GM18519 (cell line): ENCODE results near the gene BCAN.

ENCODE experiments used
- ATAC-seq: cut with Tn5 transposase; IDR thresholded peaks from one replicate; pipeline ENCODE4 v1.9.1; 2021; ENCODE audit warnings: mild to moderate bottlenecking, moderate library complexity; ENCODE audit not compliant: unreplicated experiment, low FRiP score

BCAN gene

DNA sequence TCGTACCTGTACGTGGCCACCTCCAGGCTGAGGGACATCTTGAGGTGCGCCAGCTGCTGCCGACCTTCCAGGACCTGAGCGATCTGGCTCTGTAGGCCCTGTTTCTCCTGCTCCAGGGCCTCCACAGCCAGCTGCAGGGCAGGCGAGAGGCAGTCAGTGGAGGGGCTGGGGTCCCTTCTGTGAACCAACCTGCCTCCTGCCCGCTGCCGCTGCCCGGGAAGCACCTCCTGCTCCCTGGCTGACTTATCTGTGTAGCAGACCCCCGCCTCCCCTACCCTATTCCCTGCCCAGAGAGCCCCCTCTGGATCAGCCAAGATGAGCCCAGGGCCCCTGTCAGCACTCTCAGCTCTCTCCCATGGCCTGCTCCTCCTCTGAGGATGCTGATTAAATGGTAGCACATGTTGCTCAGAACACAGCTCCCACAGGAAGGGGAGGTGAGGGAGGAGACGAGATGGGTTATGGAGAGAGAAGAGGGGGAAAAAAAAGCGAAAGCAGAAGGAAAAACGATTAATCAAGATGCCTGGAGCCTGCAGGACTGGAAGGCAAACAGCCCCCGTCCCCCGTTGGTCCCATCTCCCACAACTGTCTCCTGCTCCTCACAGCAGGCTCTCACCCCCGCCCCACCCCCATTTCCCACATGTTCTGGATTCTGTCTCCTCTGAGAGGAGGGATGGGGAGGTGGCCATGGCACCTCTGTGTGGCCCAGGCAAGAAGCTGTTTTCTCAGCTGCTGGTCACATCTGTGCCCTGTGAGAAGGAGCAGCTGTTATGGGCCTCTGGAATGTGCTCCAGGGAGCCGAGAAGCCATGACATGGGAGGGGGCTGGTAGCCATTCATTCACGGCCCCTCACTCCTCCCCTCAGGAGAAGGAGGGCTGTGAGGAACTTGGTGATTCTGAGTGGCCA is 33.5 kb downstream of the BCAN start:
- ATAC-seq, result no peak

DNA sequence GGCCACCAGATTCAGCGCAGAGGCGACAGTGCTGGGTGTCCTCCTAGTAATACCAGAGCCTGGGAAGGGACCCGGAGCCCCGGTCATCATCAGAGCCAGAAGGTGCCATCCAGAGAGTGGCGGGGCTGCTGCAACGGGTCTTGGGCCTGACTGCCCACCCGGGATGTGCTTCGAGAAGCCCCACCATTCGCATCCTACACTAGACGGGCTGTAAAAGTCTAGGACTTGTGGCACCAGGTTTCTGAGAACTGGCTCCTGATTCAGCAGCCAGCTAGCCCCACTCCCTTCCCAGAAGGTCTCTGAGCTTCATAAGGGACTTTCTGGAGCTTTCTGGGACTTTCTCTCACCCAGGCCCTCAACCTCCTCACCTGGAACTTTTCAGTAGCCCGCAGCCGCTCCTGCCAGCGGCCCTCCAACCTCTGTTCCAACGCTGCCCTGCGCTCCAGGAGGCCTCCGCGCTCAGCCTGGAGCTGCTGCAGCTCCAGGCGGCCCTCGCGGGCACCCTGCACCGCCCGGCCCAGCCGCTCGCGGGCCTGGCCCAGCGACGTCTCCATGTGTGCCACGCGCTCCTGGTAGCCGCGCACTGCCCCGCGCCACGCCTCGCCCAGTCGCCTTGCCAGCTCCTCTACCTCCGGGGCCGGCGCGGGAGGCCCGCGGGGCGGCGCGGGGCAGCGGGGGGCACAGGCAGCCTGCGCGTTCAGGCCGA is 34.4 kb downstream of the BCAN start:
- no peak for ATAC-seq

DNA sequence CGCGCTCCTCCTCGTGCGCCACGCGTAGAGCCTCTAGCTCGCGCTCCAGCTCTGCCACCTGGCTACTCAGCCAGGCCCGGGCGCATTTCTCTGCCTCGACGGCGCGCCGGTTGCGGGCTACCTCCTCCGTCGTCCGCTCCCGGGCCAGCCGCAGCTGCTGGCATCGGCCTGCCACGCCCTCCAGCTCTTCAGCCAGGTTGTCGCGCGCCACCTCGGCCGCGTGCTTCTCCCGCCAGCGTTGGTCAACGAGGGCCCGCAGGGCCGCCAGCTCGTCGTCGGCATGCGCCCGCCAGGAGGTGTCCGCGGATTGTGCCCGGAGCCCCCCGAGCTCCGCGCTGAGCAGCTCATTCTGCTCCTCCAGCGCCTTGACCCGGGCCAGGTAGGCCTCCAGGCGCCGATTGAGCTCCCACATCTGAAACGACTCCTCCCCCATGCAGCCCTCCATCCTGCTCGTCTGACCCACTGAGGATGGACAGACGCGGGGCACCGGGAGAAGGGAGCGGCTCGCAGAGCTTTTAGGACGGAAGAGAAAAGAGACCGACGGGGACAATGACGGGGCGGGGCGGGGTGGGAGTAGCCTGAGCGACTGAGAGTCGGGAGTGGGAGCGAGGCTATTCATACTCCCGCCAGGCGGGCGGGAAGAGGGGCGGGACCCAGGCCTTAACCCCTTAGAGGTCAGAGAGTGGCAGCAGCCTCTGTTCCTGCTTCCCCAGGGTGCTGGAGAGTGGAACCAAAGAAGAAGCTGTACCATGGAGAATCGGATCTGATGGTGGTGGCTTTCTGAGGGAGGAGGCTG is 35.1 kb downstream of the BCAN start, which contains the start of gene NES:
TSS of gene NES (minus strand) at position 588 of the 796 bp plus-strand sequence. CDS start at position 445, 143 bp downstream.
- ATAC-seq, result no peak

DNA sequence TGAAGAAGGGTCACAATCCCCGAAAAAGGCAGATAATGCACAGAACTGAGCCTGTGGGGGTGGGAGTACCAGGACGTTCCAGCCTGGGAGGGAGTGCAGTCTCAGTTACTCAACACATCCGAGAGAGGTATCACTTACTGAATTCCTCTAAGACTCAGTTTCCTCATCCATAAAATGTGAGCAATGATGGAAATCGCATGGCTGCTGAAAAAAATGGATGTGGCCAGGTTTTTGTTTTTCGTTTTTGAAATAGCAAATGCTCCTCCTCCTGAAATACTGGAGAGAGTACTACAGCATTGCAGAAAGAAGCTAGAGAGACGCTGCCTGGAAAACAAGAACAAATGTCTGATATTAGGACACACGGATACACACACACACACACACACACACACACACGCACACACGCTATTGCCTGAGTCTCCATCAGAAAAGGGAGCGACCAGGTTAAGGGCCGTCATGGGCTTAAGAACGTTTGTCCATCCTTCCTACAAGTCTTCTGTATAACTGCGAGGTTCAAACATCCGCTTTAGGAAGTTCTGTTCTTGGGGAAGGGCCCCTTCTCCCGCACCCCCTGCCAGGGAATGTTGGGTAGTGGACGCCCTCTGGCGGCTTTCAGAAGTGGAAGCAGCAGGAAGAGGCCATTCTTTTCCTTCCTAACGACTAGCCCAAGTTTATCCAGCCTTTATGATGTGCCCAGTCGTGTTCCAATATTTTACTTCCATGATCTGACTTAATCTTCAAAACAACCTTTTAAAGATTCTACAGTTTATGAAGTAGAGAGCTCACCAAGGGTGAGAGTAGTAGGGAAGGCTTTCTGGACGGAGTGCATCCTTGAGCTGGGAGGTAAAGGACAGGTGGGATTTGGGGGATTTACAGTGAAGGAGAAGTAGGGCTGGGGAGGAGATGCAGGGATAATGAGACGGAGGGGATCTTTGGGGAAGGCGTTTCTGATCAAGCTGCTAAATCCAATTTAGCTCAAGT is 36.0 kb downstream of the BCAN start:
- no peak for ATAC-seq

DNA sequence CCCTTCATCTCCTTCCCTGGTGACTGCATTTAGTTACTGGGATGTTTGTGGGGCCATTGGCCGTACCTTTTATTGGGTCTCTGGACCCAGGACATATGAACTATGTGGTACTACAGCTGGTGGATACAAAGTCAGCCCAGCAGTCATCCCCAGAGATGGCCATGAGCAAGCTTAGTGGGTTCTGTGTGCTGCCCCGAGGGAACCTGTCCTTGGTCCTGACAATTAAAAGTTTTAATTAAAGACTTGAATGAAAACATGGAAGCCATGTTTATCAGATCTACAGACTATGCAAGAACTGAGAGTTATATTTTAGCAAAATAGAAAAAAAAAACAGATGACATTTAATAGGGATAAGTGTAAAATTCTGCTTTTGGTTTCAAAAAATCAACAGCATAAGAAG is 38.1 kb downstream of the BCAN start:
- ATAC-seq, result no peak

DNA sequence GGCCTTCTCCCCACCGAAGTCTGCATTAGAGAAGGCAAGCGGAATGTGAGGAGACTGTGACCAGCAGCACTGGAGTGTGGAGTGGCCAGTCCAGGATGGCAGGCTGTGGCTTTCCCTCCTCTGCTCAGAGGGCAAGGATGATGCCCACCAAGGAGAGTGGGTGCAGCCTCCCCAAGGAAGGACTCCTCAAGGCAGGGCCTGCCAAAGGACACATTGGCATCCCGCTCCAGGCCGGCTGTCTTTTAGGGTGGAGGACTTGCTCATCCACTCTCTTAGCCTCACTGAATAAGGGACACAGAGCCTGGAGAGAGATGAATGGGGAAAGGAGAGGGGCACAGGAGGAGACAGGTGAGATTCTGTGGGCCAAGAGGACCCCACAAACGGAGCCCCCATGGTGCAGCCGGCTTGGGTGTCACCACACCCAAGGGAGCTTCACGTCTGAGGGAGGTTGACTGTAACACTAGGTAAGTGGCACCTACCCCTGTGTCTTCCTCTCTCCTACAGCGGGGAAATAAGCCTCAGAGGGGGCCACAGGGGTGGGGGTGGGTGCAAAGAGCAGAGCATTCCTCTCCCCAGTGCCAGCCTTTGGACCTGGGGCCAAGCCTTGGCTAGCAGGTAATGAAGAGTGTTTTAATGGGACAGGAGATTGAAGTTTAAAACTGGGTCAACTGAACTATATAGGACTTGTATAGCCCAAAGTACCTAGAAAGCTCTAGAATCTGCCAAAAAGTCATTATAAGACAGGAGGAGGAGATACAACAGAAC is 39.5 kb downstream of the BCAN start:
- no peak for ATAC-seq

DNA sequence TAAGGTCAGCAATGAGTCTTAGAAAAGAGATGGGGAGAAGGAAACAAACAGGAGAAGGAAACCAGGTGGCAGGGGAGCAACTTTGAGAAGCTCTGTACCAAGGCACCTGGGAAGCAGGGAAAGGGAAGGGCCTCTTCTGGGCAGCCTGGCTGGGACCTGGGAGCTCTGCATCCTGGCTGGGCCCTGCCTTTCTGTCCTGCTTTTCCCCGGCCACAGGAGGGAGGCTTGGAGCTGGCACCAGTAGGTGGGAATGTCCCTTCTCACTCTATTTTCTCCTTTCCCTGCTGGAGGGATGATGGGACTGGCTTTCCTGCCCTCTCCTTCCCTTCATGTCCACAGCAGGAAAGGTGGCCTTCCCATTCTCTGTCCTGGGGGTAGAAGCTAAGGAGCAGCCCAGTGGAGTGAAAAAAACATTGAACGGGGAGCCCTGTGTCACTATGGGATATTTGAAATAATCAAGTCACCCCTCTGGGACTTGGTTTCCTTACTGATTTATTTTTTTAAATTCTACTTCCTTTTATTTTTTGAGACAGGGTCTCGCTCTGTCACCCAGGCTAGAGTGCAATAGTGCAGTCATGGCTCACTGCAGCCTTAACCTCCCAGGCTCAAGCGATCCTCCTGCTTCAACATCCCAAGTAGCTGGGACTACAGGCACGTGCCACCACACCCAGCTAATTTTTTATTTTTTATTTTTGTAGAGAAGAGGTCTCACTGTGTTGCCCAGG is 40.4 kb downstream of the BCAN start:
- ATAC-seq, result no peak

DNA sequence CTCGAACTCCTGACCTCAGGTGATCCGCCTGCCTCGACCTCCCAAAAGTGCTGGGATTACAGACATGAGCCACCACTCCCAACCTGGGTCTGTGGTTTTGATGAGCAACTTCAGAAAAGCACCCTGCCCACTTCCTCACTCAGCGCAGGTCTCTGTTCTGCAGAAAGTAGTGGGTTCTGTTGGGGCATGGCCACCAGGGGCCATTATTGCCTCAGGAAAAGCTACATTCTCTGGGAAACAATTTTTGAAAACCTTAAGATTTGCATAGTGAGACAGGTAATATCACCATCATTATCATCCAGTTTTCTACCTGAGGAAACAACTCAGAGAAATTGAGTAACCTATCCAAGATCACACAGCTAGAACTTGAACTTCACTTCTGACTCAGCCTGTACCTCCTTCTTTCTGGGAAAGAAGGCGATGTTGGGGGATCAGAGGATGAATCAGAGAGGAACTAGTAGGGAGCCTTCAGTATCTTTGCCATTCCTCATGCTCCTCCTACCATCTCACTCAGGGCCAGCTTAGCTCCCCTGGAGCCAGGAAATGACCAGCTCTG is 42.4 kb downstream of the BCAN start:
- no peak for ATAC-seq

DNA sequence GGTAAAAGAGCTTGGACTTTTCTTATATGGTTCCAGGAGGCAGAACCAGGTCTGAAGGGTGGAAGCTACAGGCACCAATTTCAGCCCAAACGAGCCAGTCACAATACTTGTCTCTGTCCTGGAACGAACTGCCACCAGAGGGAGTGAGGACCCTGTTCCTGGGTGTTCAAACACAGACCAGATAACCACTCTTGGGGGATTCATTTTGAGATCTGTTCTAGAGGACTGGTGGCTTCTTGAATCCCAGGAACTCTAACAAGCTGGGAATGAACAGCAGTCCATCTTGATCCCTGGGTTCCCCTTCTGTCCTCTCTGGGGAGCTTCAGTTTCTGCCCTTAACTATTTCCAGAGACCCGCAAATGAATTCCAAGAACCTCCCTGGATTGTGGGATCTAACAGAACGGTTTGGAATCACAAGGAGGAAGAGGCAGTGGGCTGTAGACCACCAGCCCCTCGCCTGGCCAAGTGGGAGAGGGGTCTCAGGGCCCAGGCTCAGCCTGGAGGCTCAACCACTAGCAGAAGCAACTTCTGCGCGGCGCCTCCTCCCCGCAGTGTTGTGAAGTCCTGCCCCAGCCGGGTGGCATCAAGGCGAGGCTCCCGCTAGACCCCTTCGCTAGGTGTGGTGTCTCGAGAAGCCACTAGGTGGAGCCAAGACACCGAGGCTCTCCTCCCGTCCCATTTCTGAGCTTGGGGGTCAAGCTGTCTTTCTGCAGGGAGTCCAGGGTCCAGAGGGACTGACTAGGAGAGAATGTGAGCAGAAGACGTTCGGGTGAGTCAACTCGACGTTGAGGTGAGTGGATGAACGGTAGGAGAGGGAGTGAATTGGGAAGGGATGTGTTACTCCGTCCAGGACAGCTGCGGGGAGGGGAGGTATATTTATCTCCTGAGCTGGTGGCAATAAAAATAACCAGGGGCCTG is 47.4 kb downstream of the BCAN start:
- no peak for ATAC-seq

DNA sequence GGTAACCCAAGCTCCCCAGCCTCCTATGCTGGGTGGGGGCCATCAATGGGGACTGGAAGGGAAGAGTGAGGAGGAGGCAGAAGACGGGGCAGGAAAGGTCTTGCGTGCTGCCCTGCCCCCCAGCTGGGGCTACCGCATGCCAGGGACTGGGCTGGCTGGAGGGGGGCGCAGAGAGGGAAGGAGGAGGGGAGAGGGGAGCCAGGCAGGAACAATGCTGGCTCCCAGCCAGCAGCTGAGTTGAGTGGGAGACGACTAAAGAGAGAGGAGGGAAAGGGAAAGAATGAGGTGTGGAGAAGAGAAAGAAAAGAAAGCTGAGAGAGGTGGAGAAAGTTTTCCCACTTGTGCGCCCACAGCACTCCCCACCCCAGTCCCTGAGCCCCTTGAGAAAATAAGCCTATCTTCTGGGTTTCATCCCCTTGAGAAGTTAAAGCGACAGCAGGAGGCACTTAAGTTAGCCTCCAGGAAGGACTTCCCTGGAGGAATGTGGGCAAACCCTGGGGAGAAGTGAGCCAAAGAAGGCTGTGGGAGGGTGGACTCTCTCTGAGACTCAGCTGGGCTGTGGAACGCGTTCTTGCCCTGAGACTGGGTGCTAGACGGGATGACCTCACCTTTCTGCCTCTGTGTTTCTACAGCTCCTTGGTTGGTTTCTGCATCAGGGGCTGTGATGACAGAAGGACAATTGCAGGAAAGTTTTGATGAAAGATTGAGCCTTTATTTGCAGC is 48.2 kb downstream of the BCAN start:
- no peak for ATAC-seq

DNA sequence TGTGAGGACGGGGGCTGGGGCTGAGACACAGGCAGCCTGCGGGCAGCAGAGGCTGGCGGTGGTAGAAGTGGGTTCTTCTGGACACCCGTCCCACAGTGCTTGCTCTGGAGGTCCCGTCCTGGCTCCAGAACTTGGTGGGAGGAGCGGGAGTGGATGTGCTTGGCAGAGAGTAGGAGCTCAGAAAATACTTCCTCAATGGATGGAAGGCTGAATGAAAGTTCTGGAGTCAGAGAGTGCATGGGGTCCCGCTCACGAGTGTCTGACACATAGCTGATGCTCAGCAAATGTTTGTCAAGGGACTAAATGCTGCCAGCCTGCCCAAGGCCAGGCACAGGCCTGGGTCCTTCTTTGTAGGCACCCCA is 48.7 kb downstream of the BCAN start:
- ATAC-seq, result no peak

DNA sequence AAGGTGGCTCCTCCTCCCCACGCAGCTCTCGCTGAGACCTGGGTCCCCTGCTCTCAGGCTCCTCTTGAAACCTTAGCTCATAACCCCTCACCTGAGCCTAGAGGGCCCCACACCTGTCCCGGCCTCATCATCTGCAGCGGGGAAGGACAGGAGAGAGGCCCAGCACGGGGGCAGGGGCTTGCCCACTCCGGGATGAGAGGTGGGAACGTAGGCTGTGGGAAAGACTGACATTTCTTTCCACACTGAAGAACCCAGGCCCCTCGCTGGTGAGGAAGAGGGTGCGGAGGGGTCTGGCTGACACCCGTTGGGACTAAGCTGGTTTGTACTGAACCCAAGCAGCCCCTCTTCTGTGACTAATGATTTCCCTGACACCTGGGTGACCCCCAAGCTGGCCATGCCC is 49.3 kb downstream of the BCAN start:
- no peak for ATAC-seq

DNA sequence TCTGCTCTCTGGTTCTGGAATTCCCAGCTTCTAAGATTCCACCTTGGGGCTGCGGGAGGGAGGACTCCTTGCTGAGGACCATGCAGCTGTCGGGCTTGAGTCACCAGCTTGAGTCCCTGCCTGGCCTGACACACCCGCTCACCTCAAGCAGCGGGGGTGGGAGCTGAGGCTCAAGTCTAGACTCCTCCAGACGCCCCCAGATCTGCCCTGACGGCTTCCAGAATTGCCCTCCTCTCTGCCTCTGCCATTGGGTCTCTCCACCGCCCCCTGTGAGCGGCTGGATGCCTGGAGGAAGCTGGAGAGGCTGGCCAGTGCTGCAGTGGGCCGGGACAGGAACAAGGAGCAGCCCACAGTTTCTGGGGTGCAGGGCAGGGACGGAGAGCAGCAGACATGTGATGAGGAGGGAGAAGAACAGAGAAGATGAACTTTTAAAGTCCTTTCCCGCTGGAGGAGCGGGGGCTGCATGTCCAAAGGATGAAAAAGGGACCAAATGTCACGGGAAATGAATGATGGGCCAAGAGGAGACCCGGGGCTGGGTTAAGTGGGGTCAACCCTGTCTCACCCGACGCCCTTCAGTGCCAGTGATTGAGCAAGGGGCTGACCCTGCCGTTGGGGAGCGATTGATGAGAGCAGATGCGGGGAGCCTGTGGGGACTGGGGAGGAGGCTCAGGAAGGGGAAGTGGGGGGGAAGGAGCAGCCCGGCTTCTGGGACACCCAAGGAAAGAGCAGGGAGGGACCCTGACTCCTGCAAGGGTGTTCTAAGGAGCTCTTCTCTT is 49.9 kb downstream of the BCAN start:
- ATAC-seq, result no peak

DNA sequence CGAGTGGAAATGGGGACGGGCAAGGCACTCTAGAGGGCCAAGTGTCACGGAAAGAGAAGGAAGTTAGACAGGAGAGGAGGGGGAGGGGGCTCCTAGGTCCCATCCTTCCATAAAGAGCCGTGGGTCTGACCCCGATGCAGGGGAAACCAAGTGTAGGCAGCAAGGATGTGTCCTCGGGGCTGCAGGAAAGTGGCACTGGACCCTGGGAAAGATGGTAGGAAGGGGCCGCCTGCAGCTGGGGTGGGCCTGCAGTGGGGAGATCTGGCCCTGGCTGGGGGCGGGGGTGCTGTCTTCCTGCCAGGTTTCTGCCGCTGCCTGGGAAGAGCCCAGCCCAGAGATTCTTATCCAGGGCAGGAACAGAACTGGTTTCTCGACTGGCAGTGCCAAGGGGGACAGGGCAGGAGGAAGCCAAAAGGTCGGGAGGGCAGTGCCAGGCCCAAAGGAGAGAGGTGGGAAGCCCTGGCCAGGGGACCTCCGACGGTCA is 50.6 kb downstream of the BCAN start:
- ATAC-seq, result no peak

DNA sequence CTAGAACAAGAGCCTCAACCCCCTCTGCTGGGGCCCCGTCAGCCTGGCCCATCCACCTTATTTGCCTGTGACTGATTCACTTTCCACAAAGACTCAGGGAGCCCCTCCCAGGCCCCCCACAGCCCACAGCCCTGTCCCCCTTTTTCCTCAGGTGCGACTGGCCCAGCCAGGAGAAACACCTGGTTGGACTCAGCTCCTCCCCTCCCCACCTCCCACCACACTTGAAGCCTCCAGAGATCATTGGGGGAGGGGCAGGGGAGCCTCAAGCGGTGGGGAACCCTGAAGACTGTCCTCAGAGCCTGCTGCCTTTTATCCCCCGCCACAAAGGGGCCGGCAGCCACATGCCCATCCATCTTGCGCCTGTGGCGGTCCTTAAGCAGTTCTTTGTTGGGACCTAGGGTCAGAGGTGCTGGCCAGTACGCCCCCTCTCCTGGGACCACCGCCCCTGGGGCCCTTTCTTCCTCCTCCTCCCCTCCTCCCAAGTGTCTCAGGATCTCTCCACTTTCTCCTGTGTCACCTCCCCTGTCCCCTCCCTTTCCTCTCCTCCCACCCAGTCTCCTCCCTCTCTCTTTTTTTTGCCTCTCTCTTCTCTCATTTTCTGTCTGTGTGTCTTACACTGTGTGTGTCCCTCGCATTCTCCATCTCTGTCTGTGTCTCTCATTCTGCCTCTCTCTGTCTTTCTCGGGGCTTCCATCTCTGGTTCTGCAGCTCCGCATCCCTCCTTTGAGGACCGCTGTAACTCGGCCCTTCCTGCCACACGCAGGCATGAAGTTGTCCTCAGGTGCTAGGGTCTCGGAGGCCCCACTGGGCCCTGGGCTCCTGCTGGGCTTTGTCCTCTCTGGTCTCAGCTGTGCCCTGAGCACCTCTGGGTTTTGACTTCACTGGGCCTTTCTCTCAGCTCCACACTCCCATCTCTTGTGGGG is 51.3 kb downstream of the BCAN start:
- no peak for ATAC-seq
